ENCODE results near the gene CHAMP1. TPM values are rescaled to one million over a fixed set of nuclear protein-coding genes. Genes with fewer than 3 reads are reported as not detected.

The CHAMP1 gene
- total and polyA plus RNA-seq, 2 donors = 5.7 to 8.7 TPM

DNA sequence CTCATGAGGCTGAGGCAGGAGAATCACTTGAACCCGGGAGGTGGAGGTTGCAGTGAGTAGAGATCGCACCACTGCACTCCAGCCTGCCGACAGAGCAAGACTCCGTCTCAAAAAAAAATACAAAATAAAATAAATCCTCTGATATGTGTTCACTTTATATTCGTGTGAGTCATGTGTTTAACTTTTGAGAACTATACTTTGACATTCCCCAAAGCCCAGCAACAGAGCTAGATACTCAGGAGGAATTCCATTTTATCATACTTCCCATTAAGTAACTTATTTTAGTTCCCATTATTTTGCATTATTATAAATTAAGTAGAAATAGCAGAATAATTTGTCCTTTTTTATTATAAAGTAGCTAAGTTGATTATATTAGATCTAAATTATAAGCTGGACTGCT is 3.3 kb upstream of the CHAMP1 start:
- Histone ChIP-seq H3K36me3 (ENCODE audit: control insufficient read depth in 2 of 2, insufficient read depth in 2 of 2, low read length in 1 of 2) (peaks cover 4 to 10% of the 10 kb centered on the region in 2 donors), H3K4me3 (ENCODE audit: low read length in 2 of 2) (no peak overlapping the region), H3K27me3 (ENCODE audit: control insufficient read depth in 2 of 2, insufficient read depth in 1 of 2, low read length in 1 of 2) (no peaks in the 10 kb centered on the region), H3K9me3 (ENCODE audit: control insufficient read depth in 2 of 2, insufficient read depth in 1 of 2, low read length in 1 of 2) (no peaks in the 10 kb centered on the region), H3K27ac (ENCODE audit: low read depth in 1 of 2, low read length in 1 of 2) (no peak overlapping the region), H3K4me1 (ENCODE audit: control insufficient read depth in 2 of 2, insufficient read depth in 2 of 2, low read length in 2 of 2) (peaks cover 8 to 11% of the 10 kb centered on the region in 2 donors)
- no peak for DNase-seq (ENCODE audit: low read depth in 6 of 9, low spot score in 9 of 9)
- WGBS = 96% methylated on average over 5 of the region's 5 CpGs

DNA sequence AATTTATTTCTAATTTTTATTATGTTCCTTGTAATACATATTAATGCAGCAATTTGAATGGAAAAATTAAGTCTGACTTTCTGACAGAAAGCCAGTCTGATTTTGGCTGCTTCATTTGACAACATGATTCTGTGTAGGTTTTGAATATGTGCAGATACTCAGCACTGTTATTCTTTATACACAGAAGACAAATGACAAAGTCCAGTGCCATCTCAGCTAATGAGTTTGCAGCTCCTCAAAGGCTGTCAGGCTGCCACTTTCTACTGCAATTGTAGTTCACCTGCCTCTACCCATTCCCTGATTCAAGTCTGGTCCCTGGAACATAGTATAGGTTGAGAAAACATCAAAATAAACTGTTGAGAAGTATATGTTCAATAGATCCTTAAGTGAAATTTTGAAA is 2.9 kb upstream of the CHAMP1 start:
- H3K4me3 ChIP-seq (ENCODE audit: low read length in 2 of 2) = no peak overlapping the region
- H3K4me1 ChIP-seq (ENCODE audit: control insufficient read depth in 2 of 2, insufficient read depth in 2 of 2, low read length in 2 of 2) = peaks cover 8 to 12% of the 10 kb centered on the region in 2 donors
- H3K27me3 ChIP-seq (ENCODE audit: control insufficient read depth in 2 of 2, insufficient read depth in 1 of 2, low read length in 1 of 2) = no peaks in the 10 kb centered on the region
- no peak for DNase-seq (ENCODE audit: low read depth in 6 of 9, low spot score in 9 of 9)
- no peak overlapping the region for H3K27ac ChIP-seq (ENCODE audit: low read depth in 1 of 2, low read length in 1 of 2)
- H3K9me3 ChIP-seq (ENCODE audit: control insufficient read depth in 2 of 2, insufficient read depth in 1 of 2, low read length in 1 of 2) = no peaks in the 10 kb centered on the region
- H3K36me3 ChIP-seq (ENCODE audit: control insufficient read depth in 2 of 2, insufficient read depth in 2 of 2, low read length in 1 of 2) = peaks cover 4 to 7% of the 10 kb centered on the region in 2 donors

DNA sequence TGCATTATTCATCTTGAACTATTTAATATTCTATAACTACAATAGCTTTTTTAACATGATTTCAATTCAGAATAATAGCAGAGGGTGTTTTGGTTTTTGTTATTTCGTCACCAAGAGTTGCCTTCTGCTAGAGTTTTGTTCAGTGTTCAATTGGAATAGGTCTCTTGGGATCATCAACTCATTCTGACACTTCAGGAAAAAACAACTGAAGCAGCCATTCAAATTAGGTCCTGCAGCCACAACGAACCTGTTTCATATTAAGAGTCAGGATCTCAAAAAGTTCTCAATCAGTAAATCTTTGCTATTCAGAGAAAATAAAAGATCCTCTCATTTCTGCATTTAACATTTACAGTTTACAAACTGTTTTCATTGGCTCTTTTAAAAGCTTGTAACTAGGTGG is 2.4 kb upstream of the CHAMP1 start:
- 80% methylated on average over 2 of the region's 2 CpGs for WGBS
- Histone ChIP-seq H3K27ac (ENCODE audit: low read depth in 1 of 2, low read length in 1 of 2) (no peak overlapping the region), H3K36me3 (ENCODE audit: control insufficient read depth in 2 of 2, insufficient read depth in 2 of 2, low read length in 1 of 2) (peaks cover 1 to 2% of the 10 kb centered on the region in 2 donors), H3K27me3 (ENCODE audit: control insufficient read depth in 2 of 2, insufficient read depth in 1 of 2, low read length in 1 of 2) (no peaks in the 10 kb centered on the region), H3K4me3 (ENCODE audit: low read length in 2 of 2) (no peak overlapping the region), H3K4me1 (ENCODE audit: control insufficient read depth in 2 of 2, insufficient read depth in 2 of 2, low read length in 2 of 2) (peaks cover 8 to 12% of the 10 kb centered on the region in 2 donors), H3K9me3 (ENCODE audit: control insufficient read depth in 2 of 2, insufficient read depth in 1 of 2, low read length in 1 of 2) (no peaks in the 10 kb centered on the region)
- DNase-seq (ENCODE audit: low read depth in 6 of 9, low spot score in 9 of 9) = no peak

DNA sequence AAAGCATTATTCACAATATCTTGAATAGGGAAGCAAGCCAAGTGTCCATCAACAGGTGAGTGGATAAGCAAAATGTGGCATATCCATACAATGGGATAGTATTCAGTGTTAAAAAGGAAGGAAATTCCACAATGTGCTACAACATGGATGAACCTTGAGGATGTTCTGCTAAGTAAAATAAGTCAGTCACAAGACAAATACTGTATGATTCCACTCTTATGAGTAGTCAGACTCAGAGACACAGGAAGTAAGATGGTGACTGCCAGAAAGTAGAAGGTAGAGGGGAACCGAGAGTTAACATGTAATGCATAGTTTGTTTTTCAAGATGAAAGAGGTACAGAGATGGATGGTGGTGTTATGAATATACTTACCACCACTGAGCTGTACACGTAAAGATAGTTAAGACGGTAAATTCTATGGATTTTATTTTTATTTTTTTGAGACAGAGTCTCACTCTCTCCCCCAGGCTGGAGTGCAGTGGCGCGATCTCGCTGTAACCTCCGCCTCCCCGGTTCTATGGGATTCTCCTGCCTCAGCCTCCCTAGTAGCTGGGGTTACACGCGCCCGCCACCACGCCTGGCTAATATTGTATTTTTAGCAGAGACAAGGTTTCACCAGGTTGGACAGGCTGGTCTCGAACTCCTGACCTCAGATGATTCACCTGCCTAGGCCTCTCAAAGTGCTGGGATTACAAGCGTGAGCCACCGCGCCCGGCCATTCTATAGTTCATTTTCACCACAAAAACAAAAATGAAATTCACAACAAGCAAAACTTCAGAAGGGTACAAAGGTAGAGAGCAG is 1.0 kb upstream of the CHAMP1 start:
- DNase-seq (ENCODE audit: low read depth in 6 of 9, low spot score in 9 of 9) = peak in 3 of 9 donors; percentile 8 to 34 (median 9)
- Histone ChIP-seq H3K27me3 (ENCODE audit: control insufficient read depth in 2 of 2, insufficient read depth in 1 of 2, low read length in 1 of 2) (no peaks in the 10 kb centered on the region), H3K27ac (ENCODE audit: low read depth in 1 of 2, low read length in 1 of 2) (peak overlapping the region; percentile 77 to 97), H3K36me3 (ENCODE audit: control insufficient read depth in 2 of 2, insufficient read depth in 2 of 2, low read length in 1 of 2) (no peaks in the 10 kb centered on the region), H3K4me3 (ENCODE audit: low read length in 2 of 2) (peak overlapping the region; percentile 61 to 96), H3K4me1 (ENCODE audit: control insufficient read depth in 2 of 2, insufficient read depth in 2 of 2, low read length in 2 of 2) (peaks cover 12 to 14% of the 10 kb centered on the region in 2 donors), H3K9me3 (ENCODE audit: control insufficient read depth in 2 of 2, insufficient read depth in 1 of 2, low read length in 1 of 2) (no peaks in the 10 kb centered on the region)
- WGBS = 94% methylated on average over 17 of the region's 17 CpGs

DNA sequence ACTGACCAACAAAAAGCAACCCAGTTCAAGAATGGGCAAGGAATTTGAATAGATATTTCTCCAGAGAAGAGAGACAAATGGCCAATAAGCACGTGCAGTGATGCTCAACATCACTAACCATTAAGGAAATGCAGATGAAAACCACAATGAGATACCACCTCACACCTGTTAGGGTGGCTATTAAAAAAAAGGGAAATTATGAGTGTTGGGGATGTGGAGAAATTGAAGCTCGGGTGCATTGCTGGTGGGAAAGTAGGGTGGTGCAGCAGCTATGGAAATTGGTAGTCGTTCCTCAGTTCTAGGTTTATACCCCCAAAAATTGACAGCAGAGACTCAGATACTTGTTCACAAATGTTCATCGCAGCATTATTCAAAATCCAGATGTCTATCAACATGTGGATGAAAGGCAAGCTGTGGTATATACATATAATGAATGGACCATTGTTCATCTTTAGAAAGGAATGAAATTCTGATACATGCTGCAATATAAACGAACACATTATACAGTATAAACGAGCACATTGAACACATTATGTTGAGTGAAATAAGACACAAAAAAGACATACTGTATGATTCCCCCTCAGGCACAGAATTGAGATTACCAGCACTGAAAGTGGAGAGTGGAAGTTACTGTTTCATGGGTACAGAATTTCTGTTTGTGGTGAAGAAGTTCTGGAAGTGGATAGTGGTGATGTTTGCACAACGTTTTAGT is 927 bp downstream of the CHAMP1 start:
- Histone ChIP-seq H3K27me3 (ENCODE audit: control insufficient read depth in 2 of 2, insufficient read depth in 1 of 2, low read length in 1 of 2) (no peaks in the 10 kb centered on the region), H3K4me3 (ENCODE audit: low read length in 2 of 2) (peak overlapping the region; percentile 61 to 96), H3K27ac (ENCODE audit: low read depth in 1 of 2, low read length in 1 of 2) (peak overlapping the region in 1 of 2 donors; percentile 81), H3K36me3 (ENCODE audit: control insufficient read depth in 2 of 2, insufficient read depth in 2 of 2, low read length in 1 of 2) (peaks cover 0 to 3% of the 10 kb centered on the region in 2 donors), H3K4me1 (ENCODE audit: control insufficient read depth in 2 of 2, insufficient read depth in 2 of 2, low read length in 2 of 2) (peaks cover 12 to 15% of the 10 kb centered on the region in 2 donors), H3K9me3 (ENCODE audit: control insufficient read depth in 2 of 2, insufficient read depth in 1 of 2, low read length in 1 of 2) (no peaks in the 10 kb centered on the region)
- DNase-seq (ENCODE audit: low read depth in 6 of 9, low spot score in 9 of 9) = peak in 3 of 9 donors; percentile 9 to 41 (median 11)
- WGBS = 26% methylated on average over 7 of the region's 7 CpGs

DNA sequence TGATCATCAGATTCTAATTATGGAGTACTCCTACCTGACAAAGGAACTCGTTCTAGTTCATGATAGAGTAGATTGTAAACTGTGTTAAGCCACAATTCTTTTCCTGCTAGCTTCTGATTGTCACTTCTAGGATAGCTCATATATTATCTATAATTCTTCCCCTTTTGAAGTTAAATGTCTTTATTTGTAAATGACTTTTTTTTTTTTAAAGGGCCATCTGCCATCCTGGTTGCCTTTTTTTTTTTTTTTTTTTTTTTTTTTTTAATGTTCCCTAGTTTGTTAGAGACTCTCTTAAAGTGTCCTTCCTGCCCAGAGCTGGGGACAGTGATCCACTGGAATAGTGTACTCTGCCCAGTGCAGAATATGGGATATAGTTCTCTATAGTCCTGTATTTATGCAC is 4.3 kb downstream of the CHAMP1 start:
- Histone ChIP-seq H3K4me3 (ENCODE audit: low read length in 2 of 2) (no peak overlapping the region), H3K27me3 (ENCODE audit: control insufficient read depth in 2 of 2, insufficient read depth in 1 of 2, low read length in 1 of 2) (no peaks in the 10 kb centered on the region), H3K9me3 (ENCODE audit: control insufficient read depth in 2 of 2, insufficient read depth in 1 of 2, low read length in 1 of 2) (no peaks in the 10 kb centered on the region), H3K36me3 (ENCODE audit: control insufficient read depth in 2 of 2, insufficient read depth in 2 of 2, low read length in 1 of 2) (peaks cover 4 to 34% of the 10 kb centered on the region in 2 donors), H3K4me1 (ENCODE audit: control insufficient read depth in 2 of 2, insufficient read depth in 2 of 2, low read length in 2 of 2) (peaks cover 7 to 11% of the 10 kb centered on the region in 2 donors), H3K27ac (ENCODE audit: low read depth in 1 of 2, low read length in 1 of 2) (no peak overlapping the region)
- no peak for DNase-seq (ENCODE audit: low read depth in 6 of 9, low spot score in 9 of 9)
- 41% methylated on average over 1 of the region's 1 CpG for WGBS

DNA sequence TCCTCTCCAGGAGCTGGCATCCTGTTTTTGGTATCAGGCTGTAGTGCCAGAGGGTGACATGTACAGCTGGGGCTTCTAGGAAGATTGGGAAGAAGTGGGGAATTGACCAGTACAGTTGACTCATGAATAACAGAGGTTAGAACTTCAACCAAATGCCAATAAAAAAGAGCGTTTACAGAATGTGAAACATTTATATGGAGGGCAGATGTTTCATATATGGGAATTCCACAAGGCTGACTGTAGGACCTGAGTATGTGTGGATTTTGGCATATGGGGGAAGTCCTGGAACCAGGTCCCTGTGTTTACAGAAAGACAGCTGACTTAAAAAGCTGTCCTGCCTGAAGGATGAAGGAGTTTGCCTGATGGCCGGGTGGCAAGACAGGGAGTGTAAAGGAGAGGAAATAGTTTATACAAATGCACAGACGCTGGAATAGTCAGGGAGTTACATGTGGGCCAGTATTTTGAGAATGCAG is 5.2 kb downstream of the CHAMP1 start:
- H3K27me3 ChIP-seq (ENCODE audit: control insufficient read depth in 2 of 2, insufficient read depth in 1 of 2, low read length in 1 of 2) = no peaks in the 10 kb centered on the region
- peaks cover 13 to 43% of the 10 kb centered on the region in 2 donors for H3K36me3 ChIP-seq (ENCODE audit: control insufficient read depth in 2 of 2, insufficient read depth in 2 of 2, low read length in 1 of 2)
- 93% methylated on average over 3 of the region's 3 CpGs for WGBS
- no peaks in the 10 kb centered on the region for H3K9me3 ChIP-seq (ENCODE audit: control insufficient read depth in 2 of 2, insufficient read depth in 1 of 2, low read length in 1 of 2)
- DNase-seq (ENCODE audit: low read depth in 6 of 9, low spot score in 9 of 9) = no peak
- no peak overlapping the region for H3K4me3 ChIP-seq (ENCODE audit: low read length in 2 of 2)
- no peak overlapping the region for H3K27ac ChIP-seq (ENCODE audit: low read depth in 1 of 2, low read length in 1 of 2)
- H3K4me1 ChIP-seq (ENCODE audit: control insufficient read depth in 2 of 2, insufficient read depth in 2 of 2, low read length in 2 of 2) = peaks cover 7 to 8% of the 10 kb centered on the region in 2 donors

DNA sequence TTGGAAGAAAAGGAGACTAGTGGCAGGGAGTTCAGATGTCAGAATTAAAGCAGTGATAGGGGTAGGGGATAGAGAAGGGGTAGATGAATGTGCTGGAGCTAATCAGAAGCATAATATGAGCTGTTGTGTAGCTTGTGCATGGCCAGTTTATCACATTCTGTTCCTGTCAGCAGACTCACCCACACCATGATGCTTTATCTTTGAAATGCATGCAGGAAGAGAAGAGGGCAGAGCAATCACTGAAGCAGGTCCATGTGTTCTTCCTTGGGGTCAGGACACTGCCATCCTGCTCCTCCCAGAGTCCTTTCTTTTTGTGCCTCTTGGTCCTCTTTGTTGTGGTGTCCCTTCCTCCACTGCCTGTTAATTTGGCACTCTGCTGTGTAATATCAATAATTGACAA is 5.8 kb downstream of the CHAMP1 start:
- no peaks in the 10 kb centered on the region for H3K27me3 ChIP-seq (ENCODE audit: control insufficient read depth in 2 of 2, insufficient read depth in 1 of 2, low read length in 1 of 2)
- H3K9me3 ChIP-seq (ENCODE audit: control insufficient read depth in 2 of 2, insufficient read depth in 1 of 2, low read length in 1 of 2) = no peaks in the 10 kb centered on the region
- H3K27ac ChIP-seq (ENCODE audit: low read depth in 1 of 2, low read length in 1 of 2) = no peak overlapping the region
- no peak for DNase-seq (ENCODE audit: low read depth in 6 of 9, low spot score in 9 of 9)
- no peak overlapping the region for H3K4me3 ChIP-seq (ENCODE audit: low read length in 2 of 2)
- H3K4me1 ChIP-seq (ENCODE audit: control insufficient read depth in 2 of 2, insufficient read depth in 2 of 2, low read length in 2 of 2) = peaks cover 6 to 8% of the 10 kb centered on the region in 2 donors
- H3K36me3 ChIP-seq (ENCODE audit: control insufficient read depth in 2 of 2, insufficient read depth in 2 of 2, low read length in 1 of 2) = peaks cover 19 to 48% of the 10 kb centered on the region in 2 donors

DNA sequence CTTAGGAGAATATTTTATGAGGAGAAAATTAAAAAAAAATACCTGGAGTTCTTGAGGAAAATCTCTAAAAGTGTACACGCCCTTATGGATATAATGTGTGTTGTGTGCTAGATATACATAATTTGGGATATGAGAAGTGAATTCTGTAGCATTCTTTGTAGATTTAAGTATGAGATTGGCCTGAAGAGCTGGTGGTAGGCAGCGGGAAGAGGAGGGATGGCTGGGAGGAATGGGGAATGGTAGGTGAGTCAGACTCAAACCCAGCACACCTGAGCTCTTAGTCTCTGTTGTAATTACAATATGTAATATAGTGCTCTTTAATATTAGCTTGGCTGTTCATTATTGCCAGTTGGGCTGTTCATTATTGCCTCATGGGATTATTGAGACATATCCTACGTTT is 7.0 kb downstream of the CHAMP1 start:
- Histone ChIP-seq H3K4me3 (ENCODE audit: low read length in 2 of 2) (no peak overlapping the region), H3K36me3 (ENCODE audit: control insufficient read depth in 2 of 2, insufficient read depth in 2 of 2, low read length in 1 of 2) (peaks cover 22 to 60% of the 10 kb centered on the region in 2 donors), H3K9me3 (ENCODE audit: control insufficient read depth in 2 of 2, insufficient read depth in 1 of 2, low read length in 1 of 2) (no peaks in the 10 kb centered on the region), H3K27ac (ENCODE audit: low read depth in 1 of 2, low read length in 1 of 2) (no peak overlapping the region), H3K27me3 (ENCODE audit: control insufficient read depth in 2 of 2, insufficient read depth in 1 of 2, low read length in 1 of 2) (no peaks in the 10 kb centered on the region), H3K4me1 (ENCODE audit: control insufficient read depth in 2 of 2, insufficient read depth in 2 of 2, low read length in 2 of 2) (peaks cover 3 to 4% of the 10 kb centered on the region in 2 donors)
- WGBS = 97% methylated on average over 3 of the region's 3 CpGs
- no peak for DNase-seq (ENCODE audit: low read depth in 6 of 9, low spot score in 9 of 9)
